ENCODE data around the gene PSMC1.

Gene PSMC1

GRCh38 chr14:90276646-90277367 lies 20.5 kb downstream of the PSMC1 start:
- no peak for DNase-seq

DNA sequence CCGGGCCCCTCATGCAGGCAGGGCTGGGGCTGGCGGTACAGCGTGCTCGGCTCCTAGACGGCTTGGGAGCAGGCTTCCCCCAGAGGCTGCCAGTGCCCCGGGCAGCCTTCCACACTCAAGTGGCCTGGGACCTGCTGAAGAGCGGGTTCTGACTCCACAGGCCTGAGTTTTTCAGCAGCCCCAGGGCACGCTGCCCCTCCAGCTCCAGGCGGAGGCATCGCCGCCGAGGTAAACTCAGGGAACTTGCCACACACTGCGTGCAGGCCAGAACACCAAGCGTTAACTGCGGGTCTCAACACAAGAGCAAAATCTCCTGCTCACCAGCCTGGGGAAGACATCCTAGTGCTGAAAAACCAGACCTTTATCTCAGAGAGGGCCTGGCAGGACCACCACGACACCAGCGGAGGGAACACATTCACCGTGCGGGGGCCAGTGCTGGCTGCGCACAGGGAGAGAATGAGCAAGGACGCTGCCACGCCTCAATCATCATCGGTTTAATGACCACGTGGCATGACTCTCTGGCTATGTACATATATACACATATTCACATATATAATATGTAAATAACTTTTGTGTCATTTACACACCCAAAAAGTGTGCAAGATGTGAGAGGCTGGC lies 21.3 kb downstream of the PSMC1 start:
- DNase-seq, result no peak

- DNase-seq, result no peak
These were observed 22.1 kb downstream of the PSMC1 start for GRCh38 chr14:90278199-90279175.

DNA sequence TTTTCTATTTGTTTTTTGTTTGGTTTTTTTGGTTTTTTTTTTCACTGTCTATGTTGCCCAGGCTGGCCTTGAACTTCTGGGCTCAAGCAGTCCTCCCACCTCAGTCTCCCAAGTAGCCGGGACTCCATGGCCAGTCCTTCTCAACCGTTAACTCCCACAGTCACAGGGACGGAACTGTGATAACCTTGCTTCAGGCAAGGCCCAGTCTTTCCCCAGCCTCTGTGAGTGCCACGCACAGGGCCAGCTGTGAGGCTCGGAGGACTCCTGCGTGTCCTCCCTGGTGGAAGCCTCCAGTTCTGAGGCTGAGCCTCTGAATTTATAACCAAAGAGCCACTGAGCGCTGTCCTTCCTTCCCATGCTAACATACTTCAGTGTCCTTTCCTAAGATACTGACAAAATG lies 23.7 kb downstream of the PSMC1 start:
- DNase-seq, result no peak

- DNase-seq, result no peak
These were observed 24.9 kb downstream of the PSMC1 start for GRCh38 chr14:90281261-90281660.

GRCh38 chr14:90281756-90282155 lies 25.4 kb downstream of the PSMC1 start:
- DNase-seq, result no peak

DNA sequence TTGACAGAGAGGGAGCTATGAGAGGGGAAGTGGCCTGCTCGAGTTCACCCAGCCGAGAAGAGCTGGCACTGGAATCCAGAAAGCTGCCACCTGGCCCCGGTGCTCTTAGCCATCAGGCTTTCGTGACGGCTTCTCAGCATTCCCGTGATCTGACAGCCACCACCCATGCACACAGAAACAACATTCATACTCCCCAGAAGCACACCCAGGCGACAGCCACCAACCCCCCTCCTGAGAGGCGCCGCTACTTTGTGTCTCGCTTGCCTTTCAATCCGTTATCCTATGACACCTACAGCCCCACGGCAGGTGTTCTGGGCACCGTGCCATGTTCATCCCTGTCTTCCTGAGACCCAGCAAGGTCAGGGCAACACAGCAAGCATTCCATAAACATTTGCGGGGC lies 31.4 kb downstream of the PSMC1 start:
- no peak for DNase-seq

GRCh38 chr14:90288651-90289355 lies 32.5 kb downstream of the PSMC1 start:
- DNase-seq, result no peak

DNA sequence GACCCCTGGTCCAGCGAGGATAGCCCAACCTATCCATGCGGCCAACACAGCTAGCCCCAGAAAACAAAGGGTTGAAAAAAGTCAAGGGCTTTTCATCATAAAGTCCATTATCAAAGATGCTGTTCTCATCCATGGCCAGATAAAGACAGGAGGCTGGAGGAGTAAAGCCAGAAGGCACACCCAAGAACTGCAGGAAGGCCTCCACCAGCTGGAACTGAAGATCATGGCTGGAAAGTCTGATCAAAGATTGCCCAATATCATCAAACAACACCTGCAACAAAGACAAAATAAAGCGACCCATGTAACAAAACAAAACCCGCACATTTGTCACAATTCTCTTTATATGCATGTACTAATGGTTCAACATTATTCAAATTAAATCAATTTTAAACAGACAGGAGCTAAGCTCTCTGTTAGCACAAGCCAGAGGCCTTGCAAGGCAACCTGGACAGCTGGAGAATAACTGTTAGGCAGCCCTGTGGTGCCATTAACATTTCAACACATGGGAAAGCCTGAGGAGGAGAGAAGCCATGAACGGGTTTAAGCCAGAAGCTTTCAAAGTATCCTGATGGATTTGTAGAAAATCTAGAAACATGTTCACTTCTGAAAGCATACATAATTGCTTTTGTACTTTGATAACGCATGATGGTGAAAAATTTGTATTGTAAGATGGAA lies 34.1 kb downstream of the PSMC1 start:
- no peak for DNase-seq

DNA sequence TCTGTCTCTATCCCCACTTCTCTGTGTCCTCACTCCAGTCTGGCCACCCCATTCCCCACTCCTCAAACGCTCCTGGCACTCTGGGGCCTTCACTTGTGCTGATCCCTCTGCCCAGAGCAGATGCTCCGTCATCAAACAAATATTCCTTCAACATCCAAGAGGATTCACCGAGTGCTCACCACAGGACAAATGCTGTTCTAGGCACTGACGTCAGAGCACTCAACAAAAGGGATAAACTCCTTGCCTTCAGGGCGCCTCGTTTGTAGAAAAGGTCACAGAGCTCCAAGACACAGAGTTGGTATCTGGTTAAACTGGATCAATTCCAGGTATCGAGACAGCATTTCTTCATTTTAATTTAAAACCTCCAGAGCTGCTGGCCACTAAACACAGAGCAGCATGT lies 35.3 kb downstream of the PSMC1 start:
- DNase-seq, result no peak

DNA sequence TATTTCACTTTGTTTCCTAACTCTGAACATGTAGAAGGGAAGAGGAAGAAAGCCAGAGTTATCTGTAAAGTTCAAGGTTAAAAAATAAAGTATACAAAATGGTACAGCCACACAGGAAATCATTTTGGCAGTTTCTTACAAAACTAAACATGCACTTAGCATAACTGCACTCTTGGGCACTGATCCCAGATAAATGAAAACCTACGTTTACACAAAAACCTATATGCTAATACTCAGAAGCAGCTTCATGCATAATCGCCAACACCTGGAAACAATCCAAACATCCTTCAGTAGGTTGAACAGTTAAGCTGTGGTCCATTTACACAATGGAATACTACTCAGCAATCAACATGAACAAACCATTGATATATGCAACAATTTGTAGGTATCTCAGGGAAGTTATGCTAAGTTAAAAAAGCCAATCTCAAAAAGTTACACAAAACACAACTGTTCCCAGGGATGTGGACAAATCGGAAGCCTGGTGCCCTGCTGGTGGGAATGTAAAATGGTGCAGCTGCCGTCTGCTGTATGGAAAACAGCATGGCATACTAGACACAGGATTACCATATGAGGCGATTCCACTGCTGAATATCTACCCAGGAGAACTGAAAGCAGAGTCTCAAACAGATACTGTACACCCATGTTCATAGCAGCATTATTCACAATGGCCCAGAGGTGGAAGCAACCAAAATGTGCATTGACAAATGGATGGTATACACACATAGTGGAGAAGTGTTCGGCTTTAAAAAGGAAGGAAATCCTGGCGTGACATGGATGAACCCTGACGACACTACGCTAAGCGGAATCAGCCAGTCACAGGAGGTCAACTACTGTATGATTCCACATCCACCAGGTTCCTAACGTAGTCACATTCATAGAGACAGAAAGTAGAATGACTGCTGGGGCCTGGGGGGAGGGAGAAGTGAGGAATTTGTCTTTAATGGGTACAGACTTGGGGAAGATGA lies 37.7 kb downstream of the PSMC1 start:
- DNase-seq, result no peak

DNA sequence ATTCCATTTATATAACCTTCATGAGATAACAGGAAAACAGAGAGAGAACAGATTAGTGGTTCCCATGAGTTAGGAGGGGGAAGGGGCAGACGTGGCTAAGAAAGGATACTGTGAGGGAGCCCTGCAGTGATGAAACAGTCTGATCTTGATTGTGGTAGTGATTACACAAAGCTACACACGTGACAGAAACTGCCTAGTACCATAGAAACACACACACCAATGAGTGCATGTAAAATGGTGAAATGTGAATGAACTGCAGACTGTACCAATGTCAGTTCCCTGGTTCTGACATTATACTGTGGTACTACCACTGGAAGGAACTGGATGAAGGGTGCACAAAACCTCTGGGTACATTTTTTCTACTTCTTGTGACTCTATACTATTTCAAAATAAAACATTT lies 38.5 kb downstream of the PSMC1 start:
- DNase-seq, result no peak

DNA sequence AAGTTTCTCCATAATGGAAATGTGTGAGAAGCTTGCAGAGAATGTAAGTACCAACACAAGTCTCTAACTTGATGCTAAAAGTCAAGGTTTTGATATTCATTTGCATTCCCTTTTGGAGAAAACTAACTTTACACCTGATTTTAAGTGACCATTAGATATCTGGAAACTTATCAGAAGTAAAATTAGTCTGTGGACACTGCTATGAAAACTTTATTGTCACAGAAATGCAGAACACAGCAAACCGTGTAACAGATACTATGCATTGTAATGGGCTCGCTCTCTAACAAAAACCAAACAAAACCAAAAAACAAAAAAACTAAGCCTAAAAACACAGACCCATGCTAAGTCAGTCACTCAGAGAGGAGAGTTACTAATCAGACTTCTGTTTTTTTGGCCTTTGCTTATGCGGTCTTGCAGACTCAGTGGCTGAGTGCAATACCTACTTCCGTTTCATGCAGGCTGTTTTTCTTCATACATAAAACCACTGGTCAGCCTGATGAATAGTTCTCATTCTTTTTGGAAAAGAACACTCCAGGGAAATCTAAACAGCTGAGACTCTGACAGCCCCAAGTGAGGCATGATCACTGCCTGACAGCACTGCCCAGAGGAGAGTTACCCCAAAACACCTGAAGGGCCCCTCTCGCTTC lies 39.6 kb downstream of the PSMC1 start:
- DNase-seq, result no peak

DNA sequence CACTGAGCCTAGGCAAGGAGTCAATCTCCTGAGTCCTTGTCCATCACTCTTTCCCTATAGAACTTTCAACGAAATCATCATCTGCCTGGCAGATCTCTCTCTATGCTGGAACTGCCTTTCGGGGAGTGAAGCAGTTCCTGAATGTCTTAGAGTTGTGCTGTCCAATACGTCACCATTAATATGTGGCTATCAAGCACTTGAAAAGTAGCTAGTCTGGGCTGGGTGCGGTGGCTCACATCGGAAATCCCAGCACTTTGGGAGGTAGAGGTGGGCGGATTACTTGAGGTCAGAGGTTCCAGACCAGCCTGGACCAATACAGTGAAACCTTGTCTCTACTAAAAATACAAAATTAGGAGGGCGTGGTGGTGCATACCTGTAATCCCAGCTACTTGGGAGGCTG lies 40.3 kb downstream of the PSMC1 start:
- no peak for DNase-seq

DNA sequence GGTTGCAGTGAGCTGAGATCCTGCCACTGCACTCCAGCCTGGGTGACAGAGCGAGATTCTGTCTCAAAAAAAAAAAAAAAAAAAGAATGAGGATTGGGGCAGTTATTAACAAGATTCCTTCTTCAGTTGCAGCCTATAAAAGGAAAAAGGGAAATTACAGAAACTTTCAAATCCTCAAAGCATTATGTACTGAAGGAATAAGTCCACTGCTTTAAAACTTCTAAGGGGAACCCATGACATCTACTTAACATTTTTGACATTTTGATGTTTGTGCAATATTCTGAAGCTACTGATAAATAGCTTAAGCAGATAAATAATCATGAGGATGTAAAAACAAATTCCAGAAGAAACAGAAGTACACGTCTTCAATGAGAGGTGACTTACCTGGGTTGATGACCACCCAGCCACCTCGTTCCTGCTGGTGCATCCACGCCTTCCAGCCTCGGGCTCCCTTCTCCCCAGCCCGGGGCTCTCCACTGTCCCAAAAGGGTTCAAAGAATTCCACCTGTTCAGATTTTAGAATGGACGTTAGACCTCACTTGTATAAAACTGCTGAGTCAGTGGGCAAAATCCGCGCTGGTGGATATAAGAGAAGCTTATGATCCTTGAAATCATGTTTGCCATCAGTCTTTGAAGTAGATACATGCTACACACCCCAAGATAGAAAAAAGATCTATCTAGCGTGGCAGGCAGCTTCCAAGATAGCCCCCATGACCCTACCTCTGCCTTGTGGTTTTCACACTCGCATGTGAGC lies 41.7 kb downstream of the PSMC1 start:
- no peak for DNase-seq

DNA sequence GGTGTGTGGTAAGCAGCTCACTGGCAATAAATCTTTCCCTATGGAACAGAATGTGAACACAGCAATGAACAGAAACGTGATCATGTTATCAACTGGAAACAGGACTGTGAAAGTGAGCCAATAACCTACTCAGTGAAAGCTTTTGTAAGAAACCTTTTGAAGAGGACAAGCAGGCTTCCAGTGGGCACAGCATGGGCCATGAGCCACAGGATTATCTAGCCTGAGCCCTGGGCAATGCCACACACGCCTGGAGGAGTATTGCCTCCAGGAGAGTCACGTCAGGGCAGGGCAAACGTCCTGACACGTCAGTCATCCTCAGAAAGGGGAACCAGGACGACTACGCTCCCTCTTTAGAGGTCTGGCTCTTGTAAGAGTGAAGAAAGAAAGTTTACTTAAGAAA lies 43.1 kb downstream of the PSMC1 start:
- DNase-seq, result no peak

DNA sequence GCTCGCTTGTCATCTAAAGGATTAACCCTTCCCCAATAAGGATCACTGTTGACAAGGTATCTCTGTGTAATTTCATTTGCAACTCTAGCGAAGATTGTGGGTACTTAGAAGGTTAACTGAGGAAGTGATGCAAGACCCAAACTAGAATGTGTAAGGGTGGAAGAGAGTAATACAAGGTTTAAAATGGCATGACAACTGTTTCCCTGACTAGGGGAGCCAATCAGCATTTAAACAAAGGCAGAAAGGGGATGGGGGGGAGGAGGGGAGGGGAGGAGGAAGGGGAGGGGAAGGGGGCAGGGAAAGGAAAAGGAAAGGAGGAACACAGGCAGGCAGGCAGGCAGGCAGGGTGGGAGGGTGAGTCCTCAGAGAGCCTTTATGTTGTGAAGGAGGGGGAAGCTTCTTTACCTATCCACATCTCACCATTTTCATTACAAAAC lies 44.3 kb downstream of the PSMC1 start:
- no peak for DNase-seq

GRCh38 chr14:90301122-90301521 lies 44.8 kb downstream of the PSMC1 start:
- DNase-seq, result no peak

GRCh38 chr14:90301668-90302090 lies 45.3 kb downstream of the PSMC1 start:
- no peak for DNase-seq

All from T-helper 9 cell (primary cell).